ENCODE data around the gene ARHGAP6. TPM values are rescaled to one million over a fixed set of nuclear protein-coding genes. Genes with fewer than 3 reads are reported as not detected.

Gene ARHGAP6
- total RNA-seq, 1 experiment from 2014 or later = 0.07 TPM

DNA sequence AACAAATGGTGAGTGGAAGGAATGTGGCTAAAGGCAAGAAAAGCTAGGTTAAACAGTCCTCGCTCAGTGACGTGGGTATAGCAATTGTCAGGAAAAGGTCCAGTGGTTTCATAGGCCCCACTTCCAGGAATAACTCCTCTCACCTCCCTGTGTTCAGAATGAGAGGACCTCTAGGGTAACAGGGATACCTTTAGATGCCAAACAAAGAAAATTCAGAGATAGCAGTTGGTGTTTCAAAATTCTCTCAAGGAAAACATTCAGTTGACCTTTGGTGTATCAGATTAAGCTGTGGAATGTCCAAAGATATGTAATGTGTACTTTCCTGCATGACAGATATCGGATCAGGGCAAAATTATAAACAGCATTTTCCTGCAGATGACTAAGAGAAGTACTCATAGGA is 155.9 kb downstream of the ARHGAP6 start:
- Histone ChIP-seq H3K18ac (ENCODE audit: insufficient read length, low read depth, low read length) (no peak overlapping the region), H3K27me3 (ENCODE audit: insufficient read depth, low read length) (no peaks in the 10 kb centered on the region), H3K79me2 (ENCODE audit: insufficient read depth, low read length) (no peaks in the 10 kb centered on the region), H3K79me1 (ENCODE audit: insufficient read depth, low read depth, low read length, poor library complexity, severe bottlenecking) (no peaks in the 10 kb centered on the region), H2BK5ac (ENCODE audit: insufficient read length, low read length) (no peak overlapping the region), H2BK15ac (ENCODE audit: low read depth, low read length) (no peak overlapping the region), H3K56ac (ENCODE audit: insufficient read length, low read depth, low read length) (no peak overlapping the region), H4K5ac (ENCODE audit: insufficient read length, low read depth, low read length) (no peak overlapping the region), H2BK120ac (ENCODE audit: low read depth, low read length, poor library complexity, severe bottlenecking) (no peak overlapping the region), H2BK12ac (ENCODE audit: insufficient read length, low read depth, low read length) (no peak overlapping the region), H3K27ac (ENCODE audit: insufficient read length, low read depth, low read length) (no peak overlapping the region), H3T11ph (ENCODE audit: low read length) (no peak overlapping the region), H3K4ac (ENCODE audit: low read depth, low read length) (no peak overlapping the region), H3K23me2 (ENCODE audit: insufficient read length, low read depth, low read length, poor library complexity, severe bottlenecking) (no peaks in the 10 kb centered on the region), H3K9ac (ENCODE audit: extremely low read depth, insufficient read length, low read length) (no peak overlapping the region), H2AFZ (ENCODE audit: low read length) (no peak overlapping the region), H4K8ac (replicated peaks; ENCODE audit: insufficient read length, low read depth, low read length) (no peak overlapping the region), H4K91ac (ENCODE audit: insufficient read length, low read depth, low read length) (no peak overlapping the region), H3K4me1 (ENCODE audit: insufficient read depth, low read length) (no peaks in the 10 kb centered on the region), H2AK5ac (ENCODE audit: insufficient read length, low read length) (no peak overlapping the region), H4K20me1 (ENCODE audit: control insufficient read depth, insufficient read depth, insufficient read length) (no peaks in the 10 kb centered on the region), H3K4me2 (ENCODE audit: insufficient read depth, insufficient read length, low read length) (no peak overlapping the region), H2BK20ac (ENCODE audit: low read depth, low read length, poor library complexity, severe bottlenecking) (no peak overlapping the region), H3K9me3 (ENCODE audit: control insufficient read depth, low read depth, low read length) (no peaks in the 10 kb centered on the region), H3K23ac (ENCODE audit: insufficient read length, low read depth, low read length) (no peak overlapping the region), H3K14ac (ENCODE audit: insufficient read depth, low read length) (no peak overlapping the region)
- Mint-ChIP-seq H3K27ac (no peak overlapping the region), H3K27me3 (ENCODE audit: low read depth) (no peaks in the 10 kb centered on the region; the same call in 1 of the 2 replicates), H3K4me1 (no peaks in the 10 kb centered on the region), H3K36me3 (ENCODE audit: insufficient read depth in 1 of 3, low read depth in 3 of 3) (no peaks in the 10 kb centered on the region; a peak in 2 of 7 replicates), H3K4me3 (no peak overlapping the region), H3K9me3 (peaks cover 54 to 69% of the 10 kb centered on the region in 2 experiments)
- DNase-seq = no peak
- WGBS (ENCODE audit: extremely low coverage, insufficient read length, low lambda C conversion rate) = no CpG with 5 or more reads among the region's 3 CpGs
- TF ChIP-seq, protein P1, sequence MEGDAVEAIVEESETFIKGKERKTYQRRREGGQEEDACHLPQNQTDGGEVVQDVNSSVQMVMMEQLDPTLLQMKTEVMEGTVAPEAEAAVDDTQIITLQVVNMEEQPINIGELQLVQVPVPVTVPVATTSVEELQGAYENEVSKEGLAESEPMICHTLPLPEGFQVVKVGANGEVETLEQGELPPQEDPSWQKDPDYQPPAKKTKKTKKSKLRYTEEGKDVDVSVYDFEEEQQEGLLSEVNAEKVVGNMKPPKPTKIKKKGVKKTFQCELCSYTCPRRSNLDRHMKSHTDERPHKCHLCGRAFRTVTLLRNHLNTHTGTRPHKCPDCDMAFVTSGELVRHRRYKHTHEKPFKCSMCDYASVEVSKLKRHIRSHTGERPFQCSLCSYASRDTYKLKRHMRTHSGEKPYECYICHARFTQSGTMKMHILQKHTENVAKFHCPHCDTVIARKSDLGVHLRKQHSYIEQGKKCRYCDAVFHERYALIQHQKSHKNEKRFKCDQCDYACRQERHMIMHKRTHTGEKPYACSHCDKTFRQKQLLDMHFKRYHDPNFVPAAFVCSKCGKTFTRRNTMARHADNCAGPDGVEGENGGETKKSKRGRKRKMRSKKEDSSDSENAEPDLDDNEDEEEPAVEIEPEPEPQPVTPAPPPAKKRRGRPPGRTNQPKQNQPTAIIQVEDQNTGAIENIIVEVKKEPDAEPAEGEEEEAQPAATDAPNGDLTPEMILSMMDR (conservative IDR thresholded peaks at IDR 0.05) = no peak

Data from H9 (cell line).